Measurements from ENCODE around the gene FOXP3. TPM values are rescaled to one million over a fixed set of nuclear protein-coding genes. Genes with fewer than 3 reads are reported as not detected.

Gene FOXP3
- total and polyA plus RNA-seq, 2 donors (not counting 3 experiments of a cell fraction or from before 2014, with no cell fraction given) = 0.06 TPM; not detected in 1

DNA sequence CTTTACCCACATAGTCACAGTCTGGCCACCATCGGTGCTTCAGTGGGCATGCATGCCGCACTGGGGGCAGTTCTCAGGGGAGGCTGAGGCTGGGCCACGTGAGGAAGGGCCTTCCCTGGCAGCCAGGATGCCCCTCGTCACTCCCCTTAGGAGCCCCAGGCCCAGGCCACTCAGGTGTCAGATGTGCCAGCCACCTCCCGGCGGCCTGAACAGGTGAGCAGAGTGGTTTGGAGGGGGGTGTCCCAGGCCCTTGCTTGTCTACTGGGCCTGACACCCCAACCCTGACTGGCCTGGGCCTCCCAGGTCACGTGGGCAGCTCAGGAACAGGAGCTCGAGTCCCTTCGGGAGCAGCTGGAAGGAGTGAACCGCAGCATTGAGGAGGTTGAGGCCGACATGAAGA is 17.2 kb downstream of the FOXP3 start:
- Histone ChIP-seq H3K79me2 (ENCODE audit: control insufficient read depth, insufficient read depth, low read length) (no peaks in the 10 kb centered on the region), H2AFZ (ENCODE audit: low read depth, low read length) (no peak overlapping the region), H4K20me1 (replicated peaks; ENCODE audit: control insufficient read depth, extremely low read depth, insufficient read depth, low read length) (no peaks in the 10 kb centered on the region), H3K9me1 (replicated peaks; ENCODE audit: control insufficient read depth, extremely low read depth, insufficient read depth, low read length) (no peaks in the 10 kb centered on the region), H3K36me3 (ENCODE audit: control insufficient read depth in 2 of 2, extremely low read depth in 1 of 2, insufficient read depth in 2 of 2, low read length in 2 of 2) (peaks cover 0 to 9% of the 10 kb centered on the region in 2 experiments), H3K9me3 (replicated peaks; ENCODE audit: control insufficient read depth, insufficient read depth, low read length) (no peaks in the 10 kb centered on the region), H3K9ac (replicated peaks; ENCODE audit: extremely low read depth, insufficient read depth, low read length) (no peak overlapping the region), H3K4me3 (replicated peaks in 1 of 3; ENCODE audit: insufficient read depth in 1 of 3, low read depth in 1 of 3, low read length in 3 of 3) (no peak overlapping the region), H3K4me2 (ENCODE audit: insufficient read depth, low read length) (no peak overlapping the region), H3K4me1 (ENCODE audit: control insufficient read depth, extremely low read depth, insufficient read depth, low read length) (peaks cover 3% of the 10 kb centered on the region), H3K27me3 (ENCODE audit: control insufficient read depth in 2 of 2, insufficient read depth in 2 of 2, low read length in 2 of 2) (no peaks in the 10 kb centered on the region), H3K27ac (ENCODE audit: insufficient read depth, low read depth, low read length) (no peak overlapping the region)
- DNase-seq (ENCODE audit: low read depth, low spot score) = no peak
- ChIA-PET POLR2A (no interaction called here), CTCF (no interaction called here)
- BruUV-seq (replicated peaks) = no TSS peak
- TF ChIP-seq EZH2 (IDR thresholded peaks at IDR 0.05; ENCODE audit: borderline replicate concordance, low read depth, low read length, severe bottlenecking) = no peak
- TF ChIP-seq, protein P1, sequence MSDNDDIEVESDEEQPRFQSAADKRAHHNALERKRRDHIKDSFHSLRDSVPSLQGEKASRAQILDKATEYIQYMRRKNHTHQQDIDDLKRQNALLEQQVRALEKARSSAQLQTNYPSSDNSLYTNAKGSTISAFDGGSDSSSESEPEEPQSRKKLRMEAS (IDR thresholded peaks at IDR 0.05; ENCODE audit: insufficient read depth, insufficient read length) = no peak
- no peak for TF ChIP-seq POLR2AphosphoS5 (IDR thresholded peaks at IDR 0.05; ENCODE audit: insufficient read depth, low read depth, low read length)
- no peak for TF ChIP-seq POLR2A (IDR thresholded peaks at IDR 0.05; ENCODE audit: low read depth, low read length)
- no peak for TF ChIP-seq JUN (IDR thresholded peaks at IDR 0.05; ENCODE audit: borderline replicate concordance, insufficient read depth, insufficient read length, low read depth)
- TF ChIP-seq FOS (IDR thresholded peaks at IDR 0.05; ENCODE audit: borderline replicate concordance, insufficient read depth, low read length) = no peak
- TF ChIP-seq GATA2 (IDR thresholded peaks at IDR 0.05; ENCODE audit: insufficient read depth, insufficient read length, low read depth, low read length) = no peak
- dilution Hi-C loops (cut with MboI; ENCODE audit: extremely low pct_ligation_motif_present, low sequenced_read_pairs) = no loop called here
- intact Hi-C loops (cut with micrococcal nuclease) = no loop called here
- FAIRE-seq = no peak

DNA sequence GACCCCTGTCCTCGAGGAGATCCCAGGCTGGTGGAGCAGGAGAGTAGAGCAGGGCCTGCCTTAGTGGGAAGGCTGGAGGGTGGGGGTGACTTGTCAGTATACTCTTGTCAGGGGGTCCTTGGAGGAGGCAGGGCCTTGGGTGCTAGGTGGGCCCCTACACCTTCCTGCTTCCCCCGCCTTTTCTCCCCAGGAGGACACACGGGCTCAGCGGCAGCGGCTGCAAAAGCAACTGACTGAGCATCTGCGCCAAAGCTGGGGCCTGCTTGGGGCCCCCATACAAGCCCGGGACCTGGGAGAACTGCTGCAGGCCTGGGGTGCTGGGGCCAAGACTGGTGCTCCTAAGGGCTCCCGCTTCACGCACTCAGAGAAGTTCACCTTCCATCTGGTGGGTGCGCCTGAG is 18.0 kb downstream of the FOXP3 start:
- no peak overlapping the region for H2AFZ ChIP-seq (ENCODE audit: low read depth, low read length)

More for the DNA sequence above, 18.0 kb downstream of the FOXP3 start:
- H3K27ac ChIP-seq (ENCODE audit: insufficient read depth, low read depth, low read length) = no peak overlapping the region
- ChIA-PET POLR2A (no interaction called here), CTCF (no interaction called here)
- H3K27me3 ChIP-seq (ENCODE audit: control insufficient read depth in 2 of 2, insufficient read depth in 2 of 2, low read length in 2 of 2) = no peaks in the 10 kb centered on the region
- peaks cover 0 to 9% of the 10 kb centered on the region in 2 experiments for H3K36me3 ChIP-seq (ENCODE audit: control insufficient read depth in 2 of 2, extremely low read depth in 1 of 2, insufficient read depth in 2 of 2, low read length in 2 of 2)
- peaks cover 3% of the 10 kb centered on the region for H3K4me1 ChIP-seq (ENCODE audit: control insufficient read depth, extremely low read depth, insufficient read depth, low read length)
- H4K20me1 ChIP-seq (replicated peaks; ENCODE audit: control insufficient read depth, extremely low read depth, insufficient read depth, low read length) = no peaks in the 10 kb centered on the region
- DNase-seq (ENCODE audit: low read depth, low spot score) = no peak
- dilution Hi-C loops (cut with MboI; ENCODE audit: extremely low pct_ligation_motif_present, low sequenced_read_pairs) = no loop called here
- no peak overlapping the region for H3K4me2 ChIP-seq (ENCODE audit: insufficient read depth, low read length)
- TF ChIP-seq JUN (IDR thresholded peaks at IDR 0.05; ENCODE audit: borderline replicate concordance, insufficient read depth, insufficient read length, low read depth) (no peak), POLR2A (IDR thresholded peaks at IDR 0.05; ENCODE audit: low read depth, low read length) (no peak), POLR2AphosphoS5 (IDR thresholded peaks at IDR 0.05; ENCODE audit: insufficient read depth, low read depth, low read length) (no peak), MYC (IDR thresholded peaks at IDR 0.05; ENCODE audit: low read depth, low read length) (no peak), FOS (IDR thresholded peaks at IDR 0.05; ENCODE audit: borderline replicate concordance, insufficient read depth, low read length) (no peak), GATA2 (IDR thresholded peaks at IDR 0.05; ENCODE audit: insufficient read depth, insufficient read length, low read depth, low read length) (no peak), EZH2 (IDR thresholded peaks at IDR 0.05; ENCODE audit: borderline replicate concordance, low read depth, low read length, severe bottlenecking) (no peak)
- TF ChIP-seq, protein P1 (IDR thresholded peaks at IDR 0.05; ENCODE audit: insufficient read depth, insufficient read length) = no peak
- TF ChIP-seq, protein P2, sequence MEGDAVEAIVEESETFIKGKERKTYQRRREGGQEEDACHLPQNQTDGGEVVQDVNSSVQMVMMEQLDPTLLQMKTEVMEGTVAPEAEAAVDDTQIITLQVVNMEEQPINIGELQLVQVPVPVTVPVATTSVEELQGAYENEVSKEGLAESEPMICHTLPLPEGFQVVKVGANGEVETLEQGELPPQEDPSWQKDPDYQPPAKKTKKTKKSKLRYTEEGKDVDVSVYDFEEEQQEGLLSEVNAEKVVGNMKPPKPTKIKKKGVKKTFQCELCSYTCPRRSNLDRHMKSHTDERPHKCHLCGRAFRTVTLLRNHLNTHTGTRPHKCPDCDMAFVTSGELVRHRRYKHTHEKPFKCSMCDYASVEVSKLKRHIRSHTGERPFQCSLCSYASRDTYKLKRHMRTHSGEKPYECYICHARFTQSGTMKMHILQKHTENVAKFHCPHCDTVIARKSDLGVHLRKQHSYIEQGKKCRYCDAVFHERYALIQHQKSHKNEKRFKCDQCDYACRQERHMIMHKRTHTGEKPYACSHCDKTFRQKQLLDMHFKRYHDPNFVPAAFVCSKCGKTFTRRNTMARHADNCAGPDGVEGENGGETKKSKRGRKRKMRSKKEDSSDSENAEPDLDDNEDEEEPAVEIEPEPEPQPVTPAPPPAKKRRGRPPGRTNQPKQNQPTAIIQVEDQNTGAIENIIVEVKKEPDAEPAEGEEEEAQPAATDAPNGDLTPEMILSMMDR (IDR thresholded peaks at IDR 0.05; ENCODE audit: extremely low read depth in 1 of 2, insufficient read depth in 1 of 2, low read depth in 1 of 2, low read length in 2 of 2) = no peak
- no peak overlapping the region for H3K9ac ChIP-seq (replicated peaks; ENCODE audit: extremely low read depth, insufficient read depth, low read length)
- H3K9me1 ChIP-seq (replicated peaks; ENCODE audit: control insufficient read depth, extremely low read depth, insufficient read depth, low read length) = no peaks in the 10 kb centered on the region
- no peaks in the 10 kb centered on the region for H3K9me3 ChIP-seq (replicated peaks; ENCODE audit: control insufficient read depth, insufficient read depth, low read length)
- FAIRE-seq = no peak
- no TSS peak for BruUV-seq (replicated peaks)
- no peaks in the 10 kb centered on the region for H3K79me2 ChIP-seq (ENCODE audit: control insufficient read depth, insufficient read depth, low read length)
- intact Hi-C loops (cut with micrococcal nuclease) = no loop called here
- H3K4me3 ChIP-seq (replicated peaks in 1 of 3; ENCODE audit: insufficient read depth in 1 of 3, low read depth in 1 of 3, low read length in 3 of 3) = no peak overlapping the region

Measured in endothelial cell of umbilical vein (primary cell).